Liver (tissue), 9 donors: ENCODE measurements around the gene IGFL4. TPM values are rescaled to one million over a fixed set of nuclear protein-coding genes. Genes with fewer than 3 reads are reported as not detected.
"Not testable (repeated sequence)": the region's sequence is repeated elsewhere in the genome, so short reads cannot be mapped to it uniquely, and the experiment has no call there.

Experiments used
- DNase-seq: peaks from one replicate; pipeline ENCODE4 v3.0.0-alpha.2; 2017; ENCODE audit warnings: low spot score
- H3K27ac ChIP-seq, 2 donors: one replicate each; pipeline ENCODE4 v1.7.0; 2013; ENCODE audit warnings: inconsistent platforms in 2 of 2, low read length in 2 of 2, control low read depth in 1 of 2, low read depth in 1 of 2, mild to moderate bottlenecking in 1 of 2
- H3K27me3 ChIP-seq, 4 donors: one replicate each; pipeline versions ENCODE4 v1.6.1 to v1.7.0; 2013; ENCODE audit warnings: low read length in 3 of 4, inconsistent platforms in 1 of 4, mild to moderate bottlenecking in 1 of 4, moderate library complexity in 1 of 4; ENCODE audit not compliant: control insufficient read depth in 4 of 4, insufficient read depth in 4 of 4
- H3K36me3 ChIP-seq, 4 donors: one replicate each; pipeline versions ENCODE4 v1.6.1 to v1.7.0; 2013; ENCODE audit warnings: low read length in 3 of 4, mild to moderate bottlenecking in 3 of 4, low read depth in 1 of 4, moderate library complexity in 1 of 4; ENCODE audit not compliant: control insufficient read depth in 4 of 4, insufficient read depth in 3 of 4
- H3K4me1 ChIP-seq, 4 donors: one replicate each; pipeline versions ENCODE4 v1.6.1 to v1.7.0; 2013; ENCODE audit warnings: low read length in 3 of 4, mild to moderate bottlenecking in 3 of 4, moderate library complexity in 1 of 4; ENCODE audit not compliant: control insufficient read depth in 4 of 4, insufficient read depth in 4 of 4
- H3K4me3 ChIP-seq, 3 donors: one replicate each; pipeline versions ENCODE4 v1.6.1 to v1.7.0; 2013; ENCODE audit warnings: low read length in 3 of 3, control low read depth in 1 of 3, low read depth in 1 of 3, mild to moderate bottlenecking in 1 of 3
- H3K9ac ChIP-seq, 2 donors: one replicate each; pipeline ENCODE4 v1.7.0; 2013; ENCODE audit warnings: low read length in 2 of 2, mild to moderate bottlenecking in 2 of 2, moderate library complexity in 2 of 2, control low read depth in 1 of 2, low read depth in 1 of 2
- H3K9me3 ChIP-seq, 4 donors: one replicate each; pipeline versions ENCODE4 v1.6.1 to v1.7.0; 2013; ENCODE audit warnings: low read length in 3 of 4; ENCODE audit not compliant: control insufficient read depth in 4 of 4
- EGR1 ChIP-seq, 2 donors: IDR thresholded peaks; 2 replicates each; pipeline ENCODE4 v1.6.1; 2016 to 2018; ENCODE audit warnings: antibody characterized with exemption in 2 of 2, low read depth in 2 of 2
- FOXA1 ChIP-seq: IDR thresholded peaks from 2 replicates; pipeline ENCODE4 v1.6.1; 2016; ENCODE audit warnings: antibody characterized with exemption
- GABPA ChIP-seq, 2 donors: IDR thresholded peaks in 1 of 2; conservative IDR thresholded peaks in 1 of 2; 2 replicates each; pipeline ENCODE4 v1.6.1; 2016; ENCODE audit warnings: antibody characterized with exemption in 2 of 2, mild to moderate bottlenecking in 1 of 2, moderate library complexity in 1 of 2
- JUND ChIP-seq, 2 donors: IDR thresholded peaks; 2 replicates each; pipeline ENCODE4 v1.6.1; 2016; ENCODE audit warnings: antibody characterized with exemption in 2 of 2
- NR2F2 ChIP-seq: IDR thresholded peaks from 2 replicates; pipeline ENCODE4 v1.6.1; 2016; ENCODE audit warnings: antibody characterized with exemption
- RAD21 ChIP-seq, 2 donors: IDR thresholded peaks; 2 replicates each; pipeline ENCODE4 v1.6.1; 2016; ENCODE audit warnings: antibody characterized with exemption in 2 of 2, mild to moderate bottlenecking in 2 of 2
- YY1 ChIP-seq: IDR thresholded peaks from 2 replicates; pipeline ENCODE4 v1.6.1; 2016; ENCODE audit warnings: antibody characterized with exemption, mild to moderate bottlenecking
- ZBTB33 ChIP-seq: IDR thresholded peaks from 2 replicates; pipeline ENCODE4 v1.6.1; 2016; ENCODE audit warnings: antibody characterized with exemption
- WGBS: extraction: QIAGEN DNeasy Blood & Tissue Kit; methylation state at CpG from one replicate; pipeline ENCODE4 v1.1.7; 2013; 5-methylcytosine and 5-hydroxymethylcytosine counted together
- polyA plus RNA-seq, 2 donors: library from polyadenylated mRNA; stranded (reverse) in 1 of 2; unstranded in 1 of 2; fragments of 200-250 nt in 1 of 2; fragments of >200 nt in 1 of 2; fragmentation: Nextera tagmentation in 1 of 2; extraction: Ambion mirVana in 1 of 2; gene quantifications; one replicate each; pipeline versions ENCODE4 v1.2.1 to v1.2.3, GENCODE V29; 2013 to 2015
- total RNA-seq, 2 donors: library from RNA; depleted of rRNA; stranded (reverse); fragments of >200 nt; gene quantifications; one replicate each; pipeline ENCODE4 v1.2.3, GENCODE V29; 2014
- TF ChIP-seq, protein P1 (sequence below): fragments of 150-350 bp; IDR thresholded peaks from 2 replicates; pipeline ENCODE4 v1.5.1; 2017; ENCODE audit warnings: improper control_type of control experiment, low read depth, low read length; ENCODE audit not compliant: missing input control
- TF ChIP-seq, protein P2 (sequence below): IDR thresholded peaks from 2 replicates; pipeline ENCODE4 v1.6.1; 2016; ENCODE audit warnings: antibody characterized with exemption
- donor health status: healthy.
- donor health status: healthy.
- donor health status: healthy.
- donor health status: healthy.
- donor health status: healthy.

Gene IGFL4
- total and polyA plus RNA-seq, 4 donors = not detected

DNA sequence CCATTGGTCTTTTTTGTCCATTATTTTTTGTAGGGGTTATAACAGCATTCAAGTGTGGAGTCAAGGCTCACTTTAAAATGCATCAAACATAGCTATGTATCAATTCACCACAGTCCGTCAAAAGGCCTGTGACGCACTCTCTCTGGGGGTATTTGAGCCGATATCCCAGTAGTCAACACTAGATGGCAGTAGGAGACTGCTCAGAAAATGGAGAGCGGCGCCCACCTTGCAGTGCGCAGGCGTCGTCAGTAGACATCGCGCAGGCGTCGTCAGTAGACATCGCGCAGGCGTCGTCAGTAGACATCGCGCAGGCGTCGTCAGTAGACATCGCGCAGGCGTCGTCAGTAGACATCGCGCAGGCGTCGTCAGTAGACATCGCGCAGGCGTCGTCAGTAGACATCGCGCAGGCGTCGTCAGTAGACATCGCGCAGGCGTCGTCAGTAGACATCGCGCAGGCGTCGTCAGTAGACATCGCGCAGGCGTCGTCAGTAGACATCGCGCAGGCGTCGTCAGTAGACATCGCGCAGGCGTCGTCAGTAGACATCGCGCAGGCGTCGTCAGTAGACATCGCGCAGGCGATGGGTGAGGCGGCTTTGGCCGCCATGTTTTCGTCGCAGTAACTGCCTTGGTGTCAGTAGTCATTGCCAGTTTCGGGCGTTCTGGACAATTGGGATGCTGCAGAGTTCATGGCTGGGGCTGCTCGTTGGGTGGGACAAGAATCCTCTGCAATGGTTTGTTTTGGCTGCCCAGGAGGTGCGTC, 38.0 kb upstream of the IGFL4 start:
- H3K9me3 ChIP-seq, DNase-seq, H3K4me3 ChIP-seq, H3K36me3 ChIP-seq, H3K9ac ChIP-seq, H3K27ac ChIP-seq, H3K4me1 ChIP-seq: not testable (repeated sequence)
- 28% methylated on average over 43 of the region's 71 CpGs for WGBS
- peak; percentile 69 to 81 for TF ChIP-seq RAD21 (IDR thresholded peaks at IDR 0.05)
- TF ChIP-seq, protein P1, sequence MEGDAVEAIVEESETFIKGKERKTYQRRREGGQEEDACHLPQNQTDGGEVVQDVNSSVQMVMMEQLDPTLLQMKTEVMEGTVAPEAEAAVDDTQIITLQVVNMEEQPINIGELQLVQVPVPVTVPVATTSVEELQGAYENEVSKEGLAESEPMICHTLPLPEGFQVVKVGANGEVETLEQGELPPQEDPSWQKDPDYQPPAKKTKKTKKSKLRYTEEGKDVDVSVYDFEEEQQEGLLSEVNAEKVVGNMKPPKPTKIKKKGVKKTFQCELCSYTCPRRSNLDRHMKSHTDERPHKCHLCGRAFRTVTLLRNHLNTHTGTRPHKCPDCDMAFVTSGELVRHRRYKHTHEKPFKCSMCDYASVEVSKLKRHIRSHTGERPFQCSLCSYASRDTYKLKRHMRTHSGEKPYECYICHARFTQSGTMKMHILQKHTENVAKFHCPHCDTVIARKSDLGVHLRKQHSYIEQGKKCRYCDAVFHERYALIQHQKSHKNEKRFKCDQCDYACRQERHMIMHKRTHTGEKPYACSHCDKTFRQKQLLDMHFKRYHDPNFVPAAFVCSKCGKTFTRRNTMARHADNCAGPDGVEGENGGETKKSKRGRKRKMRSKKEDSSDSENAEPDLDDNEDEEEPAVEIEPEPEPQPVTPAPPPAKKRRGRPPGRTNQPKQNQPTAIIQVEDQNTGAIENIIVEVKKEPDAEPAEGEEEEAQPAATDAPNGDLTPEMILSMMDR = peak; percentile 62
- peaks cover 0 to 13% (median 8%) of the 10 kb centered on the region in 4 donors for H3K27me3 ChIP-seq

- H3K4me3 ChIP-seq = no peak overlapping the region
- 25% methylated on average over 6 of the region's 6 CpGs for WGBS
- H3K9ac ChIP-seq = no peak overlapping the region
These were observed 37.0 kb upstream of the IGFL4 start for GRCh38 chr19:46077815-46078167.

GRCh38 chr19:46076951-46077814, 36.4 kb upstream of the IGFL4 start:
- H3K4me1 ChIP-seq = peaks cover 0 to 8% (median 6%) of the 10 kb centered on the region in 4 donors
- no peaks in the 10 kb centered on the region for H3K9me3 ChIP-seq
- no peak for DNase-seq
- WGBS = 3% methylated on average over 50 of the region's 50 CpGs
- no peak overlapping the region for H3K9ac ChIP-seq
- H3K36me3 ChIP-seq = no peaks in the 10 kb centered on the region
- peaks cover 0 to 13% (median 8%) of the 10 kb centered on the region in 4 donors for H3K27me3 ChIP-seq
- no peak overlapping the region for H3K27ac ChIP-seq
- peak overlapping the region in 1 of 3 donors; percentile 36 for H3K4me3 ChIP-seq
- TF ChIP-seq JUND (IDR thresholded peaks at IDR 0.05) = no peak
- TF ChIP-seq, protein P1 = peak; percentile 81
- no peak for TF ChIP-seq ZBTB33
- TF ChIP-seq RAD21 (IDR thresholded peaks at IDR 0.05) = peak; percentile 77 to 86
- peak; percentile 13 for TF ChIP-seq YY1

More at GRCh38 chr19:46077815-46078167, 37.0 kb upstream of the IGFL4 start:
- no peak for DNase-seq
- peaks cover 0 to 10% (median 7%) of the 10 kb centered on the region in 4 donors for H3K4me1 ChIP-seq
- no peak overlapping the region for H3K27ac ChIP-seq
- H3K27me3 ChIP-seq = peaks cover 0 to 13% (median 8%) of the 10 kb centered on the region in 4 donors
- no peaks in the 10 kb centered on the region for H3K36me3 ChIP-seq
- H3K9me3 ChIP-seq = no peaks in the 10 kb centered on the region
- TF ChIP-seq GABPA (IDR thresholded peaks at IDR 0.05 in 1 of 2, conservative IDR thresholded peaks at IDR 0.05 in 1 of 2) (no peak), NR2F2 (no peak), FOXA1 (no peak), EGR1 (IDR thresholded peaks at IDR 0.05; ENCODE audit: low read depth in 2 of 2) (no peak)
- TF ChIP-seq, protein P2, sequence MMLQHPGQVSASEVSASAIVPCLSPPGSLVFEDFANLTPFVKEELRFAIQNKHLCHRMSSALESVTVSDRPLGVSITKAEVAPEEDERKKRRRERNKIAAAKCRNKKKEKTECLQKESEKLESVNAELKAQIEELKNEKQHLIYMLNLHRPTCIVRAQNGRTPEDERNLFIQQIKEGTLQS = no peak
- TF ChIP-seq, protein P1 = no peak
